ENCODE measurements around the gene FHIT.

DNA sequence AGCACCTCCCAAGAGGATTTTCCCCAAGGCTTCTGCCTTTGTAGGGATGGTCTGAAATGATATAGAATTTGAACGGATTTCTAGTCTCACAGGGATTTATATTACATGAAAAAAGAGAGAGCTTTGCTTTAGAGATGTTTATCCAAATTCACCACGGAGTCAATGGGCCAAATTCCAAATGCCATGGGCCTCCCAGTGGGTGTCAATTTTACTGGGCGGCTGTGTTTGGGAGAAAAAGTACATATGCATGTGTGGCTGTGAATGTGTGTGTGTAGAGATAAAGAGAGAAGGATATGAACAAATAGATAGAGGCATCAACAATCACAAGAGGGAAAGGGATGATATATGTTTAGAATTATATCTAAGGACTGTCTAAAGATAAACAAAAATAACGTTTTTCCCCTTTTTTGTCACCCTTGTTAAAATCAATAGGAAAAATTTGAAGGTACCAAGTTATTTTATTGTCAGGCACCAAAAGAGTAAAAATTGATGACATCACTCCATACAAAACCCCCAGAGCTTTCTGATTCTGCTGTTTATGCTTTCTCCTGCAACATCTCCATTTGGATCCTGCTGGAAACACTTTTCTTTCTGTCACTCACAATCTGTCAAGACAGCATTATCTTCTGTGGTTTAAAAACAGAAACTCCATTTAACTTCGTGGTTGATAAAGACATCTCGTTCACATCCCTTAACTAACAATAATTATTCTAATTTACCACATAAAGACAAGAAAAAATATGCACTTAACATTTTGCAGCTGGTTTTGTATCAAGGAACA, 160.7 kb downstream of the FHIT start:
- TF ChIP-seq, protein P1, sequence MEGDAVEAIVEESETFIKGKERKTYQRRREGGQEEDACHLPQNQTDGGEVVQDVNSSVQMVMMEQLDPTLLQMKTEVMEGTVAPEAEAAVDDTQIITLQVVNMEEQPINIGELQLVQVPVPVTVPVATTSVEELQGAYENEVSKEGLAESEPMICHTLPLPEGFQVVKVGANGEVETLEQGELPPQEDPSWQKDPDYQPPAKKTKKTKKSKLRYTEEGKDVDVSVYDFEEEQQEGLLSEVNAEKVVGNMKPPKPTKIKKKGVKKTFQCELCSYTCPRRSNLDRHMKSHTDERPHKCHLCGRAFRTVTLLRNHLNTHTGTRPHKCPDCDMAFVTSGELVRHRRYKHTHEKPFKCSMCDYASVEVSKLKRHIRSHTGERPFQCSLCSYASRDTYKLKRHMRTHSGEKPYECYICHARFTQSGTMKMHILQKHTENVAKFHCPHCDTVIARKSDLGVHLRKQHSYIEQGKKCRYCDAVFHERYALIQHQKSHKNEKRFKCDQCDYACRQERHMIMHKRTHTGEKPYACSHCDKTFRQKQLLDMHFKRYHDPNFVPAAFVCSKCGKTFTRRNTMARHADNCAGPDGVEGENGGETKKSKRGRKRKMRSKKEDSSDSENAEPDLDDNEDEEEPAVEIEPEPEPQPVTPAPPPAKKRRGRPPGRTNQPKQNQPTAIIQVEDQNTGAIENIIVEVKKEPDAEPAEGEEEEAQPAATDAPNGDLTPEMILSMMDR (IDR thresholded peaks at IDR 0.05; ENCODE audit: insufficient read depth, low read length, poor library complexity, severe bottlenecking), result no peak
- no peak for TF ChIP-seq EZH2phosphoT487 (conservative IDR thresholded peaks at IDR 0.05; ENCODE audit: low read length)
